Activated CD4-positive, alpha-beta T cell treated with anti-CD3 and anti-CD28 coated beads, Interleukin-10, Interleukin-2, amounts not matched to agents 100 ng/mL and 50 ng/mL, durations not matched to agents 16 hours and 8 hours (primary cell): ENCODE data around the gene LRIT1.

Source experiments
- DNase-seq: peaks from one replicate; pipeline ENCODE4 v3.0.0-alpha.2; 2020

Gene LRIT1

GRCh38 chr10:84211566-84211965 lies 29.8 kb downstream of the LRIT1 start:
- DNase-seq = no peak

- no peak for DNase-seq
Observed at GRCh38 chr10:84208023-84208422, 33.3 kb downstream of the LRIT1 start.

- DNase-seq = no peak
Observed at GRCh38 chr10:84205853-84206525, 35.4 kb downstream of the LRIT1 start.

GRCh38 chr10:84205049-84205852 lies 36.1 kb downstream of the LRIT1 start:
- peak; percentile 60 for DNase-seq

- DNase-seq = no peak
Observed at GRCh38 chr10:84204610-84205009, 36.7 kb downstream of the LRIT1 start.

GRCh38 chr10:84204122-84204521 lies 37.2 kb downstream of the LRIT1 start:
- DNase-seq = peak; percentile 7

- DNase-seq = no peak
Observed at GRCh38 chr10:84202349-84202748, 39.0 kb downstream of the LRIT1 start.

GRCh38 chr10:84201682-84202081 lies 39.7 kb downstream of the LRIT1 start:
- no peak for DNase-seq

- no peak for DNase-seq
Observed at GRCh38 chr10:84201244-84201606, 40.1 kb downstream of the LRIT1 start.

- no peak for DNase-seq
Observed at GRCh38 chr10:84200537-84201243, 40.7 kb downstream of the LRIT1 start.

- DNase-seq = no peak
Observed at GRCh38 chr10:84198206-84198915, 43.0 kb downstream of the LRIT1 start.

GRCh38 chr10:84197643-84198042 lies 43.7 kb downstream of the LRIT1 start:
- DNase-seq = no peak

GRCh38 chr10:84196941-84197340 lies 44.4 kb downstream of the LRIT1 start:
- no peak for DNase-seq

- DNase-seq = no peak
Observed at GRCh38 chr10:84196083-84196482, 45.3 kb downstream of the LRIT1 start.

- no peak for DNase-seq
Observed at GRCh38 chr10:84195044-84195830, 46.1 kb downstream of the LRIT1 start.

- peak; percentile 34 for DNase-seq
Observed at GRCh38 chr10:84194424-84195043, 46.8 kb downstream of the LRIT1 start, which contains the start of gene CDHR1. Gene CDHR1, plus strand, starts transcription at chr10:84194537. Its CDS starts 224 bp downstream, at chr10:84194761.

- DNase-seq = no peak
Observed at GRCh38 chr10:84193846-84194423, 47.4 kb downstream of the LRIT1 start.

GRCh38 chr10:84193327-84193726 lies 48.0 kb downstream of the LRIT1 start:
- DNase-seq = no peak

GRCh38 chr10:84191106-84191505 lies 50.2 kb downstream of the LRIT1 start:
- no peak for DNase-seq

- no peak for DNase-seq
Observed at GRCh38 chr10:84190621-84191020, 50.7 kb downstream of the LRIT1 start.

- DNase-seq = no peak
Observed at GRCh38 chr10:84188815-84189214, 52.5 kb downstream of the LRIT1 start.
